Uterus (tissue), 2 donors: Measurements from ENCODE around the gene RELL1.

Source experiments
- POLR2A ChIP-seq, 2 donors: fragments of 450-650 bp; IDR thresholded peaks; one replicate each; pipeline ENCODE4 v1.6.1; 2016; ENCODE audit warnings: antibody characterized with exemption in 2 of 2, mild to moderate bottlenecking in 1 of 2, moderate library complexity in 1 of 2
- TF ChIP-seq, protein P1 (sequence below), 4 experiments: fragments of 200-600 bp in 2 of 4; fragments of 450-650 bp in 2 of 4; sonication (generic) in 2 of 4; IDR thresholded peaks; one replicate each; pipeline ENCODE4 v1.5.1; 2016 to 2019; ENCODE audit warnings: antibody characterized with exemption in 4 of 4, mild to moderate bottlenecking in 2 of 4, moderate library complexity in 1 of 4

DNA sequence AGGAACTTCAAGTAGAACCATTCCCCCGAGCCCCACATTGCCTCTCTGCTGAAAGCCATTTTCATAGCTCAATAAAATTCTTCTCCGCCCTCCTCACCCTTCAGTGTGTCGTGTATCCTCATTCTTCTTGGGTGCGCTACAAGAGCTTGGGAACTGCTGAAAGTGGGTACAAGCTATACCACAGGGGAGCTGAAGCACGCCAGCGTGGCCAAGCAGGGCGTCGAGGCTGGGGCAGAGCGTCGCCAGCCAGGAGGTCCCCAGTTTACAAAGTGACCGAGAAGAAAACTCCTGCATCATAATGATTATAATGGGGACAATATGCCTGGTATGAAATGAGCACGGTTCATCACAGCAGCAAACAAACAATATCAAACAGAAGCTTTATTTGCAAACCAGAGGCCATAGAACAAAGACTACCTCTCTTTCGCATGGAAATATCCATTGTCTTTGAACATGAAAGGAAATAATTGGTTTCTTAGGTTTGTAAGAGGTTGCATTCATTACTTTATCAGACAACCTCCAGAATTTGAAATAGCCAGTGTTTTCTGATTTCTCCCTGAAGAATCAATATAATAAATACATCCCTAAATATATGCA is 34.3 kb downstream of the RELL1 start:
- TF ChIP-seq, protein P1, sequence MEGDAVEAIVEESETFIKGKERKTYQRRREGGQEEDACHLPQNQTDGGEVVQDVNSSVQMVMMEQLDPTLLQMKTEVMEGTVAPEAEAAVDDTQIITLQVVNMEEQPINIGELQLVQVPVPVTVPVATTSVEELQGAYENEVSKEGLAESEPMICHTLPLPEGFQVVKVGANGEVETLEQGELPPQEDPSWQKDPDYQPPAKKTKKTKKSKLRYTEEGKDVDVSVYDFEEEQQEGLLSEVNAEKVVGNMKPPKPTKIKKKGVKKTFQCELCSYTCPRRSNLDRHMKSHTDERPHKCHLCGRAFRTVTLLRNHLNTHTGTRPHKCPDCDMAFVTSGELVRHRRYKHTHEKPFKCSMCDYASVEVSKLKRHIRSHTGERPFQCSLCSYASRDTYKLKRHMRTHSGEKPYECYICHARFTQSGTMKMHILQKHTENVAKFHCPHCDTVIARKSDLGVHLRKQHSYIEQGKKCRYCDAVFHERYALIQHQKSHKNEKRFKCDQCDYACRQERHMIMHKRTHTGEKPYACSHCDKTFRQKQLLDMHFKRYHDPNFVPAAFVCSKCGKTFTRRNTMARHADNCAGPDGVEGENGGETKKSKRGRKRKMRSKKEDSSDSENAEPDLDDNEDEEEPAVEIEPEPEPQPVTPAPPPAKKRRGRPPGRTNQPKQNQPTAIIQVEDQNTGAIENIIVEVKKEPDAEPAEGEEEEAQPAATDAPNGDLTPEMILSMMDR (IDR thresholded peaks at IDR 0.05): no peak
- TF ChIP-seq POLR2A (IDR thresholded peaks at IDR 0.05): no peak
